Neural progenitor cell (in vitro differentiated cells): ENCODE measurements around the gene RAB1B.

Experiments used
- EZH2phosphoT487 ChIP-seq: fragments of 200-600 bp; sonication (generic); IDR thresholded peaks from 2 replicates; pipeline ENCODE4 v1.6.1; 2017; ENCODE audit warnings: antibody characterized with exemption
- TF ChIP-seq, protein P1 (sequence below): fragments of 200-600 bp; sonication (generic); IDR thresholded peaks from 2 replicates; pipeline ENCODE4 v1.5.1; 2017; ENCODE audit warnings: antibody characterized with exemption, mild to moderate bottlenecking

DNA sequence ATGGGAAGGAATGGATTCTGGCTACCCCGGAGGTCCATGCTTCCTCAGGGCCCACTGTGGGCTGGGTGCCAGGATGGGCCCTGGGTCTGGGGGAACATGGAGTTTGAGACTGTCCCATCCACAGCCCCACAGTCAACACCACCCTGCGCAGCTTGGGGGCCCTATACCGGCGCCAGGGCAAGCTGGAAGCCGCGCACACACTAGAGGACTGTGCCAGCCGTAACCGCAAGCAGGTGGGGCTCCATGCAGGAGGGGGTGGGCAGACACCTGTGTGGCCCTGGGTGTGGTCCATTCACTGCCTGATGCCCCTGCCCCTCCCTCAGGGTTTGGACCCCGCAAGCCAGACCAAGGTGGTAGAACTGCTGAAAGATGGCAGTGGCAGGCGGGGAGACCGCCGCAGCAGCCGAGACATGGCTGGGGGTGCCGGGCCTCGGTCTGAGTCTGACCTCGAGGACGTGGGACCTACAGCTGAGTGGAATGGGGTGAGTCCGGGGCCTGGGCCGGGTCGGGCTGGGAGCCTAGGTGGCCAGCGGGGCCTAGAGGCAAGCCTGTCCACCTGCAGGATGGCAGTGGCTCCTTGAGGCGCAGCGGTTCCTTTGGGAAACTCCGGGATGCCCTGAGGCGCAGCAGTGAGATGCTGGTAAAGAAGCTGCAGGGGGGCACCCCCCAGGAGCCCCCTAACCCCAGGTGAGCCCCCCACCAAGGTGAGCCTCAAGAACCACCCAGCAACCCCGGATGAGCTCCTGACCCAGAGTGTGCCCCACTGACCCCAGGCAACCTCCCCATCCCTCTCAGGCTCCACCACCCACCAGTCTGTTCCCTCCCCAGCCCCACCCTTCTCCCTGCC lies 2.7 kb upstream of the RAB1B start:
- TF ChIP-seq, protein P1, sequence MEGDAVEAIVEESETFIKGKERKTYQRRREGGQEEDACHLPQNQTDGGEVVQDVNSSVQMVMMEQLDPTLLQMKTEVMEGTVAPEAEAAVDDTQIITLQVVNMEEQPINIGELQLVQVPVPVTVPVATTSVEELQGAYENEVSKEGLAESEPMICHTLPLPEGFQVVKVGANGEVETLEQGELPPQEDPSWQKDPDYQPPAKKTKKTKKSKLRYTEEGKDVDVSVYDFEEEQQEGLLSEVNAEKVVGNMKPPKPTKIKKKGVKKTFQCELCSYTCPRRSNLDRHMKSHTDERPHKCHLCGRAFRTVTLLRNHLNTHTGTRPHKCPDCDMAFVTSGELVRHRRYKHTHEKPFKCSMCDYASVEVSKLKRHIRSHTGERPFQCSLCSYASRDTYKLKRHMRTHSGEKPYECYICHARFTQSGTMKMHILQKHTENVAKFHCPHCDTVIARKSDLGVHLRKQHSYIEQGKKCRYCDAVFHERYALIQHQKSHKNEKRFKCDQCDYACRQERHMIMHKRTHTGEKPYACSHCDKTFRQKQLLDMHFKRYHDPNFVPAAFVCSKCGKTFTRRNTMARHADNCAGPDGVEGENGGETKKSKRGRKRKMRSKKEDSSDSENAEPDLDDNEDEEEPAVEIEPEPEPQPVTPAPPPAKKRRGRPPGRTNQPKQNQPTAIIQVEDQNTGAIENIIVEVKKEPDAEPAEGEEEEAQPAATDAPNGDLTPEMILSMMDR, result no peak
- TF ChIP-seq EZH2phosphoT487, result no peak
